D721Med (cell line): ENCODE data around the gene HES3.

Experiments
- DNase-seq: peaks from one replicate; pipeline ENCODE4 v3.0.0; 2011; ENCODE audit warnings: low spot score; ENCODE audit not compliant: insufficient read length
- FAIRE-seq: peaks from 2 replicates; lab custom pipeline; 2011; peaks lifted over from hg19 to GRCh38; lab: Jason Lieb, UNC
- CTCF ChIP-seq: IDR thresholded peaks from 2 replicates; pipeline ENCODE4 v1.5.1; 2012; ENCODE audit warnings: mild to moderate bottlenecking, control low read depth; ENCODE audit not compliant: insufficient read depth; ENCODE audit errors: missing control alignments

Gene HES3

DNA sequence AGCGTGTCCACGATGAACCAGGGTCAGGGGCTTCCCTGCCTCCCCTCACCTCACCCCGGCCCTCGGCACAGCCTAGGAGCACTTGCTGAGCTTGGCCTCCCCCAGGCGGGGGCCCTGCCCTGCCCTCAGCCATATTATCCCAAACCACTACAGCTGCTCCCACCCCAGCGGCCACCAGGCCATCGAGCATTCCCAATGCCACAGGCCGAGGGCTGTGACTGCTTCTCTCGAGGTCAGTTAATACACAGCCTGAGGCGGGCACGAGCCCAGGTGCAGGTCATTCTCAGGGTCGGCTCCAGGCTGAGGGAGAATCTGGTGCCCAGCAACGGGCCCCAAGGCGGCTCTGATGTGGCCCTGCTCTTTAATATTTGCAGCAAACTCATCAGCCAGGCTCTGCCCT is 25.3 kb downstream of the HES3 start:
- DNase-seq (no peak), FAIRE-seq (no peak)
- TF ChIP-seq CTCF: no peak

- DNase-seq: no peak
- no peak for TF ChIP-seq CTCF
- FAIRE-seq: no peak
Measured at GRCh38 chr1:6269720-6270400, 25.9 kb downstream of the HES3 start.

GRCh38 chr1:6270401-6270800 is 26.4 kb downstream of the HES3 start:
- FAIRE-seq (no peak), DNase-seq (no peak)
- TF ChIP-seq CTCF: no peak

DNA sequence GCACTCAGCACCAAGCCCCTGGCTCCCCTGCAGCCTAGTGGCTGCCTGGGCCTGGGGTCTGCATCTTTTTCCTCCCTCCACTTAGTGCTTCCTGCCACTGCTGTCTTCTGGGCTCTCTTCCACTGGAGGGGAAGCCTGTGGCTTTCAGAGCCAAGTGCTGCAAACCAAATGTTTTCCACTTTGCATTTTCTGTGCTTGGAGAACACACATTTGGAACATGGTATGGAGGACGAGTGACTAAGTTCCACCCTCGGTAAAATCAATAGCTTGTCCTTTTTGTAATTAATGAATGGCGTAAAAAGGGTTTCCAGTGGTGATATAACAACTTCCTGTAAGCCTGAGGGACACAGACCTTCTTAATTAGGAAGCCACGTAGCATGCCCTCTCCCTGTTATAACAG is 27.0 kb downstream of the HES3 start:
- FAIRE-seq: no peak
- no peak for DNase-seq
- no peak for TF ChIP-seq CTCF

DNA sequence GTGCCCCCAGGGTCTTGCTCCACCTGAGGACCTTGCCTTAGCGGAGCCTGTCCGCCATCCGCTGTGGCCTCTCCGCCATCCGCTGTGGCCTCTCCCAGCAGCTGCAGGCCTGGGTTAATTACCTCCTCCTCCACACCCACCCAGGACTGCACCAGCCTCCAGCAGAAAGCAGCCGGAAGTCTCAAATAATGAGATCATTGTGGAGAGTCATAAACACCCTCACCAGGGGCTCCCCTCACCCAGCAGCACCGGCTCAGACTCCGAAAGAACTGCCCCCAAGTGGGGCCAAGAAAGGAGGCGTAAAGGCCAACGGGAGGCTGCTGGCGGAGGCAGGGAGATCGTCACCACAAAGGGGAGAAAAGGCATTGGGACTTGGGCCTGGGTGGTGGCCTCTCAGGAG is 27.6 kb downstream of the HES3 start:
- no peak for TF ChIP-seq CTCF
- FAIRE-seq (no peak), DNase-seq (no peak)

DNA sequence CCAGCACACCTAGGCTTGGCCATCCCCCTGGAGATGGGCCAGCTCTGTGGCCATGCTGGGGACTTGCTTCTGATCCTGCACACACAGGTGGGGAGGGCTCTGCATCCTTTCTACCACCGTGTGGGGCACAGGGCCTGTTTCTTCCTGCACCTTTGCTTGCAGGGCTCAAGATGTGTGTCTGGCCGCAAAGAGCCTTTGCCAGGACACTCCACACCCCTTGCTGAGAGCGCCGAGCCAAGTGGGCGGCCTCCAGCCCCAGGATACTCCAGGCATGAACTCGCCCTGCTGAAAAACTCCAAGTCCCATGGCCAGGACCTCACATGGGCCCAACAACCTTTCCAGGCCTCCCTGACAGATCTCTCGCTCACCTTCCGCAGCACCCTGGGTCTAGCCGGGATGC is 28.5 kb downstream of the HES3 start:
- FAIRE-seq (no peak), DNase-seq (no peak)
- TF ChIP-seq CTCF: no peak

DNA sequence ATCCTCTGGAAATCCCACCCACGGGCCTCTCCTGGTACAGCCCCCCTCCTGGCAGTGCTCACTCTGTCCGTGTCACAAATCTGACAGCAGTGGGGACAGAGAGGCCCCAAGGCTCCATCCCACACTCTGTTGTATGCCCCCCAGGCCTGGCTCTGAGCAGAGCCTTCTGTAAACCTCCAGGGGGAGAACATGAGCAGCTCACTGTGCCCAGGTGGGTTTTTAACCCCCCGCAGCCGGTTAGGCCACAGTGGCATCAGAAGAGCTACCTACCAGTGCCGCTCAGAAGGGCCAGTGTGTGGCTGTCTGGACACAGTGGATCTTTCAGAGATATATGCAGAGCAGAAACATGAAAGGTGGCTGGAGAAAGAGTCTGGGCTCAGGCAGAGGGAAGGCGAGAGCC is 28.9 kb downstream of the HES3 start:
- DNase-seq (no peak), FAIRE-seq (no peak)
- no peak for TF ChIP-seq CTCF
